ENCODE data around the gene PALLD. TPM values are rescaled to one million over a fixed set of nuclear protein-coding genes. Genes with fewer than 3 reads are reported as not detected.

Gene PALLD
- total and polyA plus RNA-seq, 2 donors (not counting 3 experiments of a cell fraction or from before 2014, with no cell fraction given): 13.4 to 48.2 TPM

GRCh38 chr4:168499241-168499640, 2.4 kb downstream of the PALLD start:
- CTCF ChIA-PET: interaction anchor here (1.0 to 1.6 kb wide), 2 partner anchors 16 to 315 kb away, joined by 3 to 4 read pairs; no protein-coding TSS in a partner anchor
- dilution Hi-C loops (cut with MboI; ENCODE audit: extremely low pct_ligation_motif_present, low sequenced_read_pairs) (no loop called here), intact Hi-C loops (cut with micrococcal nuclease) (no loop called here)
- Histone ChIP-seq H3K9ac (replicated peaks; ENCODE audit: extremely low read depth, insufficient read depth, low read length) (no peak overlapping the region), H3K27ac (ENCODE audit: insufficient read depth, low read depth, low read length) (no peak overlapping the region), H3K27me3 (ENCODE audit: control insufficient read depth in 2 of 2, insufficient read depth in 2 of 2, low read length in 2 of 2) (no peaks in the 10 kb centered on the region), H3K9me1 (replicated peaks; ENCODE audit: control insufficient read depth, extremely low read depth, insufficient read depth, low read length) (no peaks in the 10 kb centered on the region), H3K9me3 (replicated peaks; ENCODE audit: control insufficient read depth, insufficient read depth, low read length) (no peaks in the 10 kb centered on the region), H3K4me2 (ENCODE audit: insufficient read depth, low read length) (no peak overlapping the region), H3K36me3 (ENCODE audit: control insufficient read depth in 2 of 2, extremely low read depth in 1 of 2, insufficient read depth in 2 of 2, low read length in 2 of 2) (no peaks in the 10 kb centered on the region), H3K4me3 (replicated peaks in 1 of 3; ENCODE audit: insufficient read depth in 1 of 3, low read depth in 1 of 3, low read length in 3 of 3) (no peak overlapping the region), H3K79me2 (ENCODE audit: control insufficient read depth, insufficient read depth, low read length) (no peaks in the 10 kb centered on the region), H4K20me1 (replicated peaks; ENCODE audit: control insufficient read depth, extremely low read depth, insufficient read depth, low read length) (no peaks in the 10 kb centered on the region), H3K4me1 (ENCODE audit: control insufficient read depth, extremely low read depth, insufficient read depth, low read length) (peaks cover 5% of the 10 kb centered on the region), H2AFZ (ENCODE audit: low read depth, low read length) (no peak overlapping the region)
- POLR2A ChIA-PET: no interaction called here
- DNase-seq (ENCODE audit: low read depth, low spot score) (no peak), FAIRE-seq (no peak)
- no peak for TF ChIP-seq POLR2AphosphoS5 (IDR thresholded peaks at IDR 0.05; ENCODE audit: insufficient read depth, low read depth, low read length)
- TF ChIP-seq JUN (IDR thresholded peaks at IDR 0.05; ENCODE audit: borderline replicate concordance, insufficient read depth, insufficient read length, low read depth): no peak
- no peak for TF ChIP-seq GATA2 (IDR thresholded peaks at IDR 0.05; ENCODE audit: insufficient read depth, insufficient read length, low read depth, low read length)
- no peak for TF ChIP-seq MYC (IDR thresholded peaks at IDR 0.05; ENCODE audit: low read depth, low read length)
- no peak for TF ChIP-seq MAX (IDR thresholded peaks at IDR 0.05; ENCODE audit: insufficient read depth, insufficient read length)
- no peak for TF ChIP-seq POLR2A (IDR thresholded peaks at IDR 0.05; ENCODE audit: low read depth, low read length)
- TF ChIP-seq FOS (IDR thresholded peaks at IDR 0.05; ENCODE audit: borderline replicate concordance, insufficient read depth, low read length): no peak
- TF ChIP-seq EZH2 (IDR thresholded peaks at IDR 0.05; ENCODE audit: borderline replicate concordance, low read depth, low read length, severe bottlenecking): no peak
- TF ChIP-seq CTCF (IDR thresholded peaks at IDR 0.05; ENCODE audit: extremely low read depth in 1 of 2, insufficient read depth in 1 of 2, low read depth in 1 of 2, low read length in 2 of 2): no peak
- BruUV-seq (replicated peaks): no TSS peak

All from endothelial cell of umbilical vein (primary cell).